ENCODE data around the gene POLR3E.

- TF ChIP-seq CTCF (conservative IDR thresholded peaks at IDR 0.05; ENCODE audit: low read length) (no peak), EZH2phosphoT487 (IDR thresholded peaks at IDR 0.05; ENCODE audit: borderline replicate concordance, low read depth, low read length) (no peak)
Observed at GRCh38 chr16:22255335-22255734, 41.9 kb upstream of the POLR3E start.

All from OCI-LY7 (cell line).